ENCODE results near the gene SH3TC1.

Gene SH3TC1

GRCh38 chr4:8198906-8199593 lies at the start of gene SH3TC1:
SH3TC1 (plus strand) TSS chr4:8199290; CDS start chr4:8205195, 5,905 bp downstream.
- peak; percentile 42 for DNase-seq (ENCODE audit: low read depth)

GRCh38 chr4:8149664-8150063 lies 49.4 kb upstream of the SH3TC1 start:
- no peak for DNase-seq (ENCODE audit: low read depth)

- no peak for DNase-seq (ENCODE audit: low read depth)
Observed at GRCh38 chr4:8150152-8151090, 48.7 kb upstream of the SH3TC1 start.

GRCh38 chr4:8151165-8151650 lies 47.9 kb upstream of the SH3TC1 start:
- DNase-seq (ENCODE audit: low read depth), result no peak

- DNase-seq (ENCODE audit: low read depth), result no peak
Observed at GRCh38 chr4:8152090-8152864, 46.8 kb upstream of the SH3TC1 start.

- no peak for DNase-seq (ENCODE audit: low read depth)
Observed at GRCh38 chr4:8152865-8153257, 46.2 kb upstream of the SH3TC1 start.

GRCh38 chr4:8153441-8153840 lies 45.6 kb upstream of the SH3TC1 start:
- no peak for DNase-seq (ENCODE audit: low read depth)

- no peak for DNase-seq (ENCODE audit: low read depth)
Observed at GRCh38 chr4:8155048-8155447, 44.0 kb upstream of the SH3TC1 start.

- no peak for DNase-seq (ENCODE audit: low read depth)
Observed at GRCh38 chr4:8155660-8156421, 43.2 kb upstream of the SH3TC1 start.

- no peak for DNase-seq (ENCODE audit: low read depth)
Observed at GRCh38 chr4:8156617-8157016, 42.5 kb upstream of the SH3TC1 start.

GRCh38 chr4:8157496-8157895 lies 41.6 kb upstream of the SH3TC1 start:
- DNase-seq (ENCODE audit: low read depth), result no peak

GRCh38 chr4:8157944-8158709 lies 41.0 kb upstream of the SH3TC1 start:
- no peak for DNase-seq (ENCODE audit: low read depth)

- DNase-seq (ENCODE audit: low read depth), result peak; percentile 99
Observed at GRCh38 chr4:8158710-8159536, 40.2 kb upstream of the SH3TC1 start, which contains the start of gene ABLIM2. ABLIM2 (minus strand) TSS chr4:8158813; CDS start chr4:8158689, 124 bp downstream.

- DNase-seq (ENCODE audit: low read depth), result no peak
Observed at GRCh38 chr4:8159537-8160232, 39.4 kb upstream of the SH3TC1 start.

GRCh38 chr4:8160233-8160560 lies 38.9 kb upstream of the SH3TC1 start:
- no peak for DNase-seq (ENCODE audit: low read depth)

- no peak for DNase-seq (ENCODE audit: low read depth)
Observed at GRCh38 chr4:8160572-8160971, 38.5 kb upstream of the SH3TC1 start.

GRCh38 chr4:8162625-8163024 lies 36.5 kb upstream of the SH3TC1 start:
- DNase-seq (ENCODE audit: low read depth), result no peak

GRCh38 chr4:8163026-8163425 lies 36.1 kb upstream of the SH3TC1 start:
- no peak for DNase-seq (ENCODE audit: low read depth)

All from activated T-helper 9 cell treated with anti-CD3 and anti-CD28 coated beads, Interleukin-2, amount 50 U/mL, for 16 hours (primary cell).